Dedifferentiated amniotic fluid mesenchymal stem cell (primary cell): ENCODE data around the gene CIAPIN1.
"Not testable (repeated sequence)": the region's sequence is repeated elsewhere in the genome, so short reads cannot be mapped to it uniquely, and the experiment has no call there.

Source experiments
- DNase-seq: peaks from one replicate; pipeline ENCODE4 v3.0.0-alpha.2; 2016; ENCODE audit errors: extremely low spot score

CIAPIN1 gene

GRCh38 chr16:57440551-57440950, 6.6 kb downstream of the CIAPIN1 start:
- DNase-seq = not testable (repeated sequence)

GRCh38 chr16:57439947-57440346, 7.2 kb downstream of the CIAPIN1 start:
- DNase-seq = not testable (repeated sequence)

GRCh38 chr16:57435838-57436237, 11.3 kb downstream of the CIAPIN1 start:
- DNase-seq = no peak

- DNase-seq = no peak
Observed at GRCh38 chr16:57434003-57434402, 13.2 kb downstream of the CIAPIN1 start.

- no peak for DNase-seq
Observed at GRCh38 chr16:57432989-57433388, 14.2 kb downstream of the CIAPIN1 start.

GRCh38 chr16:57432505-57432904, 14.7 kb downstream of the CIAPIN1 start:
- no peak for DNase-seq

- no peak for DNase-seq
Observed at GRCh38 chr16:57430955-57431354, 16.2 kb downstream of the CIAPIN1 start.

- DNase-seq = no peak
Observed at GRCh38 chr16:57427824-57428223, 19.4 kb downstream of the CIAPIN1 start.

- DNase-seq = no peak
Observed at GRCh38 chr16:57427307-57427706, 19.9 kb downstream of the CIAPIN1 start.

GRCh38 chr16:57426356-57426755, 20.8 kb downstream of the CIAPIN1 start:
- DNase-seq = no peak

GRCh38 chr16:57424583-57424982, 22.6 kb downstream of the CIAPIN1 start:
- no peak for DNase-seq

- DNase-seq = no peak
Observed at GRCh38 chr16:57423152-57423551, 24.0 kb downstream of the CIAPIN1 start.

GRCh38 chr16:57422026-57422944, 24.9 kb downstream of the CIAPIN1 start:
- DNase-seq = peak; percentile 49

- DNase-seq = no peak
Observed at GRCh38 chr16:57419506-57419905, 27.7 kb downstream of the CIAPIN1 start.

- DNase-seq = no peak
Observed at GRCh38 chr16:57416084-57416483, 31.1 kb downstream of the CIAPIN1 start.

- no peak for DNase-seq
Observed at GRCh38 chr16:57413733-57414132, 33.5 kb downstream of the CIAPIN1 start.

GRCh38 chr16:57413301-57413730, 33.9 kb downstream of the CIAPIN1 start:
- no peak for DNase-seq

GRCh38 chr16:57412584-57412983, 34.6 kb downstream of the CIAPIN1 start:
- DNase-seq = no peak

- no peak for DNase-seq
Observed at GRCh38 chr16:57411362-57411976, 35.7 kb downstream of the CIAPIN1 start.

GRCh38 chr16:57409870-57410587, 37.2 kb downstream of the CIAPIN1 start:
- no peak for DNase-seq

GRCh38 chr16:57409065-57409464, 38.1 kb downstream of the CIAPIN1 start:
- no peak for DNase-seq
